IMR-90 (cell line): ENCODE measurements around the gene TBX4. TPM values are rescaled to one million over a fixed set of nuclear protein-coding genes. Genes with fewer than 3 reads are reported as not detected.

Source experiments
- ATAC-seq: fragments of 200-7000 bp; cut with Tn5 transposase; 2 replicates; pipeline ENCODE4 v1.9.1; 2020; ENCODE audit warnings: low read depth, mild to moderate bottlenecking, moderate library complexity
- BruUV-seq: library from RNA; stranded (reverse); fragments of 400-500 nt; replicated peaks from 2 replicates; lab custom pipeline; 2021; lab: Mats Ljungman, UMichigan
- CTCF ChIA-PET: fragments of 300-600 bp; formaldehyde crosslinking; extraction: SDS; loops from one replicate; lab custom pipeline; 2021; ENCODE audit warnings: antibody characterized with exemption; lab: Yijun Ruan, JAX
- POLR2A ChIA-PET: fragments of 300-600 bp; sonication (Branson Sonifier 250); formaldehyde crosslinking; loops from one replicate; lab custom pipeline; 2022; ENCODE audit warnings: antibody characterized with exemption; ENCODE audit not compliant: unreplicated experiment; lab: Charles Lee
- DNase-seq: peaks from one replicate; pipeline ENCODE4 v3.0.0; 2013
- H2AFZ ChIP-seq: replicated peaks from 2 replicates; pipeline ENCODE3; 2013; ENCODE audit warnings: low read length, mild to moderate bottlenecking; ENCODE audit not compliant: poor library complexity
- H2AK5ac ChIP-seq: 2 replicates; pipeline ENCODE4 v1.6.1; 2013; ENCODE audit warnings: low read depth, low read length, inconsistent platforms
- H2AK9ac ChIP-seq: replicated peaks from 2 replicates; pipeline ENCODE3; 2013; ENCODE audit warnings: mild to moderate bottlenecking, low read depth, low read length, moderate library complexity; ENCODE audit not compliant: poor library complexity
- H2BK120ac ChIP-seq: 2 replicates; pipeline ENCODE4 v1.6.1; 2013; ENCODE audit warnings: low read depth, low read length, inconsistent platforms
- H2BK15ac ChIP-seq: 3 replicates; pipeline ENCODE4 v1.6.1; 2013; ENCODE audit warnings: low read depth, low read length, inconsistent platforms
- H2BK20ac ChIP-seq: 2 replicates; pipeline ENCODE4 v1.6.1; 2013; ENCODE audit warnings: low read depth, mild to moderate bottlenecking, inconsistent platforms, low read length, moderate library complexity
- H2BK5ac ChIP-seq: 2 replicates; pipeline ENCODE4 v1.6.1; 2013; ENCODE audit warnings: mild to moderate bottlenecking, low read depth, low read length, inconsistent platforms; ENCODE audit not compliant: poor library complexity, severe bottlenecking
- H3K14ac ChIP-seq: replicated peaks from 2 replicates; pipeline ENCODE4 v1.6.1; 2013; ENCODE audit warnings: low read depth, low read length, inconsistent platforms
- H3K18ac ChIP-seq: 2 replicates; pipeline ENCODE4 v1.6.1; 2013; ENCODE audit warnings: low read depth, low read length, control low read depth
- H3K23ac ChIP-seq: 2 replicates; pipeline ENCODE4 v1.6.1; 2013; ENCODE audit warnings: low read depth, low read length, inconsistent platforms
- H3K27ac ChIP-seq: 2 replicates; pipeline ENCODE4 v1.5.1; 2013; ENCODE audit warnings: mild to moderate bottlenecking, control low read depth, low read length; ENCODE audit not compliant: insufficient read depth
- H3K27me3 ChIP-seq: 2 replicates; pipeline ENCODE4 v1.6.1; 2013; ENCODE audit warnings: low read length; ENCODE audit not compliant: control insufficient read depth, insufficient read depth
- H3K36me3 ChIP-seq: 2 replicates; pipeline ENCODE4 v1.6.1; 2013; ENCODE audit warnings: low read length, mixed read lengths; ENCODE audit not compliant: control insufficient read depth, insufficient read depth
- H3K4ac ChIP-seq: 2 replicates; pipeline ENCODE4 v1.6.1; 2013; ENCODE audit warnings: low read depth, low read length, inconsistent platforms
- H3K4me1 ChIP-seq: 2 replicates; pipeline ENCODE4 v1.6.1; 2013; ENCODE audit warnings: low read length, mixed read lengths; ENCODE audit not compliant: control insufficient read depth, insufficient read depth
- H3K4me2 ChIP-seq: 2 replicates; pipeline ENCODE4 v1.6.1; 2013; ENCODE audit warnings: low read depth, mild to moderate bottlenecking, control low read depth, low read length, moderate library complexity
- H3K4me3 ChIP-seq: 2 replicates; pipeline ENCODE4 v1.5.1; 2013; ENCODE audit warnings: low read depth, mild to moderate bottlenecking, control low read depth, low read length, moderate library complexity; ENCODE audit not compliant: insufficient read depth
- H3K56ac ChIP-seq: 2 replicates; pipeline ENCODE4 v1.6.1; 2013; ENCODE audit warnings: low read length, inconsistent platforms; ENCODE audit not compliant: insufficient read depth; ENCODE audit errors: extremely low read depth
- H3K79me1 ChIP-seq, 2 experiments: 2 replicates each; pipeline ENCODE4 v1.6.1; 2013; ENCODE audit warnings: low read length in 2 of 2, inconsistent platforms in 1 of 2, low read depth in 1 of 2
- H3K9ac ChIP-seq: 2 replicates; pipeline ENCODE4 v1.6.1; 2013; ENCODE audit warnings: low read depth, low read length, control low read depth
- H3K9me1 ChIP-seq: 2 replicates; pipeline ENCODE4 v1.6.1; 2013; ENCODE audit warnings: low read length, inconsistent platforms; ENCODE audit not compliant: insufficient read depth
- H3K9me3 ChIP-seq: 2 replicates; pipeline ENCODE4 v1.6.1; 2013; ENCODE audit warnings: low read length; ENCODE audit not compliant: control insufficient read depth, insufficient read depth
- H4K20me1 ChIP-seq: 2 replicates; pipeline ENCODE4 v1.6.1; 2013; ENCODE audit warnings: low read length, inconsistent platforms; ENCODE audit not compliant: insufficient read depth
- H4K5ac ChIP-seq: 2 replicates; pipeline ENCODE4 v1.6.1; 2013; ENCODE audit warnings: mild to moderate bottlenecking, low read depth, low read length, control low read depth
- H4K8ac ChIP-seq, 2 experiments: 2 replicates each; pipeline ENCODE4 v1.6.1; 2013; ENCODE audit warnings: low read depth in 2 of 2, low read length in 2 of 2, control low read depth in 1 of 2, inconsistent platforms in 1 of 2
- H4K91ac ChIP-seq: 2 replicates; pipeline ENCODE4 v1.6.1; 2013; ENCODE audit warnings: low read depth, low read length, inconsistent platforms; ENCODE audit not compliant: insufficient read depth
- CHD1 ChIP-seq: IDR thresholded peaks from 2 replicates; pipeline ENCODE4 v1.6.1; 2012; ENCODE audit warnings: low read depth, low read length, improper control_type of control experiment
- NFE2L2 ChIP-seq: fragments of 150-350 bp; IDR thresholded peaks from 2 replicates; pipeline ENCODE4 v1.6.1; 2016; ENCODE audit warnings: low read depth, mild to moderate bottlenecking, low read length
- POLR2A ChIP-seq: IDR thresholded peaks from 2 replicates; pipeline ENCODE4 v1.6.1; 2012; ENCODE audit warnings: mild to moderate bottlenecking, low read depth, low read length
- SMC3 ChIP-seq: fragments of 150-350 bp; IDR thresholded peaks from 2 replicates; pipeline ENCODE4 v1.6.1; 2016; ENCODE audit warnings: low read depth, mild to moderate bottlenecking, antibody characterized with exemption, low read length, moderate library complexity
- WGBS, 2 experiments: methylation state at CpG; one replicate each; pipeline versions ENCODE4 v1.1.5 to v1.1.7; 2013; ENCODE audit warnings: missing lambda C conversion rate in 2 of 2; ENCODE audit not compliant: insufficient read length in 1 of 2; ENCODE audit errors: extremely low coverage in 2 of 2; 5-methylcytosine and 5-hydroxymethylcytosine counted together
- dilution Hi-C: fragments of 300-500 bp; cut with HindIII; formaldehyde crosslinking; loops from one replicate; pipeline ENCODE4 v1.14.3; 2018; ENCODE audit warnings: low sequenced_read_pairs; ENCODE audit not compliant: unreplicated experiment
- in situ Hi-C: fragments of 300-500 bp; cut with MboI; formaldehyde crosslinking; loops from 3 replicates; pipeline ENCODE4 v1.14.3; 2019; ENCODE audit warnings: low sequenced_read_pairs, inconsistent platforms, mixed read lengths
- intact Hi-C: fragments of 100-400 bp; cut with micrococcal nuclease; formaldehyde crosslinking; loops from 2 replicates; pipeline ENCODE4 v1.10.0; 2022
- polyA plus RNA-seq, 3 experiments: library from polyadenylated mRNA; depleted of rRNA; stranded (reverse); fragments of >200 nt; gene quantifications; 2 replicates each; pipeline ENCODE4 v1.2.3, GENCODE V29; 2012; ENCODE audit warnings: low replicate concordance in 1 of 3
- total RNA-seq: library from RNA; depleted of rRNA; stranded (reverse); fragments of >200 nt; gene quantifications from 2 replicates; pipeline ENCODE4 v1.2.3, GENCODE V29; 2012
- TF ChIP-seq, protein P1 (sequence below): fragments of 150-350 bp; IDR thresholded peaks from 2 replicates; pipeline ENCODE4 v1.6.1; 2016; ENCODE audit warnings: low read depth, mild to moderate bottlenecking, low read length, moderate library complexity, borderline replicate concordance

TBX4 gene
- total and polyA plus RNA-seq, 2 of the 4 experiments (the other 2 are of a cell fraction) = 0.05 TPM; not detected in 1

DNA sequence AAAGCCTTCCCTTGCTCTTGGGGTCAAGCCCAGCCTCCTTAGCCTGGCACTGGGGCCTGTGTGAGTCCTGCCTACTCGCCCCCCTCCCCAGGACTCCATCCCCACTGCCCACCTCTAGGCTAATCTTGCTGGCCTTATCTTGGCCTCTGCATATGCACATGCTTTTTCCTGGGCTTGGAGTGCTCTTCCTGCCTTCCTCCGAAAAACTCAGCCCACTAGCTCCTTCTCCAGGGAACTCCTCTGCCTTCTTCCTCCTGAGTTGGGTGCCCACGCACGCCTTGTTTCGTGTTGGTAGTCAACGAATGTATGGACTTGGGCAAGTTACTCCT lies 36.0 kb upstream of the TBX4 start:
- Histone ChIP-seq H3K9me3 (no peaks in the 10 kb centered on the region), H3K79me1 (peaks cover 9 to 37% of the 10 kb centered on the region in 2 experiments; a peak in 3 of 4 replicates)

More for the DNA sequence above, 36.0 kb upstream of the TBX4 start:
- H4K5ac ChIP-seq = peak overlapping the region; percentile 59
- peak overlapping the region; percentile 83 to 84 for H4K8ac ChIP-seq
- peak overlapping the region; percentile 43 for H2AK9ac ChIP-seq
- H3K27me3 ChIP-seq = peaks cover 9% of the 10 kb centered on the region
- H3K27ac ChIP-seq = no peak overlapping the region
- H2BK15ac ChIP-seq = no peak overlapping the region
- ChIA-PET CTCF (interaction anchor here (0.6 kb wide), 1 partner anchor 11 kb away, joined by 3 read pairs; no protein-coding TSS in a partner anchor), POLR2A (no interaction called here)
- H4K91ac ChIP-seq = peak overlapping the region; percentile 58
- peak overlapping the region; percentile 60; the same call in 1 of the 2 replicates for H2AK5ac ChIP-seq
- H3K4ac ChIP-seq = peak overlapping the region; percentile 59; the same call in 1 of the 2 replicates
- H3K23ac ChIP-seq = no peak overlapping the region
- no peak overlapping the region for H3K4me3 ChIP-seq
- no peaks in the 10 kb centered on the region for H4K20me1 ChIP-seq
- H2BK5ac ChIP-seq = no peak overlapping the region
- in situ Hi-C loops (no loop called here), intact Hi-C loops (no loop called here), dilution Hi-C loops (no loop called here)
- H3K9me1 ChIP-seq = no peaks in the 10 kb centered on the region; the same call in 1 of the 2 replicates
- H3K36me3 ChIP-seq = no peaks in the 10 kb centered on the region
- H3K4me1 ChIP-seq = peaks cover 20% of the 10 kb centered on the region
- H2AFZ ChIP-seq = peak overlapping the region; percentile 93
- DNase-seq (no peak), ATAC-seq (no peak)
- H3K4me2 ChIP-seq = no peak overlapping the region
- H2BK20ac ChIP-seq = peak overlapping the region; percentile 32; the same call in 1 of the 2 replicates
- WGBS, 2 experiments = 86% methylated on average over 6 of the region's 6 CpGs; no CpG with 5 or more reads in 1 of the 2 experiments
- H3K56ac ChIP-seq = no peak overlapping the region
- BruUV-seq = no TSS peak
- peak overlapping the region; percentile 4; the same call in 1 of the 2 replicates for H3K18ac ChIP-seq
- H3K9ac ChIP-seq = no peak overlapping the region
- no peak overlapping the region for H2BK120ac ChIP-seq
- TF ChIP-seq, protein P1, sequence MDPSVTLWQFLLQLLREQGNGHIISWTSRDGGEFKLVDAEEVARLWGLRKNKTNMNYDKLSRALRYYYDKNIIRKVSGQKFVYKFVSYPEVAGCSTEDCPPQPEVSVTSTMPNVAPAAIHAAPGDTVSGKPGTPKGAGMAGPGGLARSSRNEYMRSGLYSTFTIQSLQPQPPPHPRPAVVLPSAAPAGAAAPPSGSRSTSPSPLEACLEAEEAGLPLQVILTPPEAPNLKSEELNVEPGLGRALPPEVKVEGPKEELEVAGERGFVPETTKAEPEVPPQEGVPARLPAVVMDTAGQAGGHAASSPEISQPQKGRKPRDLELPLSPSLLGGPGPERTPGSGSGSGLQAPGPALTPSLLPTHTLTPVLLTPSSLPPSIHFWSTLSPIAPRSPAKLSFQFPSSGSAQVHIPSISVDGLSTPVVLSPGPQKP = no peak
- no peak for TF ChIP-seq NFE2L2
- TF ChIP-seq SMC3 = no peak
- no peak for TF ChIP-seq POLR2A
- no peak for TF ChIP-seq CHD1
- peak overlapping the region; percentile 65; the same call in 1 of the 2 replicates for H3K14ac ChIP-seq
